HK-2 (cell line): Measurements from ENCODE around the gene PRSS56.
"Not testable (repeated sequence)": the region's sequence is repeated elsewhere in the genome, so short reads cannot be mapped to it uniquely, and the experiment has no call there.

Experiments used
- DNase-seq: peaks from one replicate; pipeline ENCODE4 v3.0.0-alpha.2; 2018; ENCODE audit not compliant: unreplicated experiment

Gene PRSS56

GRCh38 chr2:232525791-232526371 lies 5.7 kb downstream of the PRSS56 start, which contains the start of gene CHRND:
Gene CHRND, plus strand, starts transcription at chr2:232526160. Its CDS starts 56 bp downstream, at chr2:232526216.
- no peak for DNase-seq

GRCh38 chr2:232526372-232526941 lies 6.3 kb downstream of the PRSS56 start:
- no peak for DNase-seq

- no peak for DNase-seq
Measured at GRCh38 chr2:232527905-232528470, 7.8 kb downstream of the PRSS56 start.

GRCh38 chr2:232528746-232529460 lies 8.7 kb downstream of the PRSS56 start:
- no peak for DNase-seq

GRCh38 chr2:232529806-232530547 lies 9.8 kb downstream of the PRSS56 start:
- no peak for DNase-seq

GRCh38 chr2:232530626-232531260 lies 10.6 kb downstream of the PRSS56 start:
- DNase-seq = no peak

GRCh38 chr2:232532419-232532818 lies 12.2 kb downstream of the PRSS56 start:
- DNase-seq = no peak

- DNase-seq = not testable (repeated sequence)
Measured at GRCh38 chr2:232532821-232533220, 12.6 kb downstream of the PRSS56 start.

- DNase-seq = no peak
Measured at GRCh38 chr2:232533944-232534710, 13.9 kb downstream of the PRSS56 start.

GRCh38 chr2:232534940-232535651 lies 14.9 kb downstream of the PRSS56 start:
- no peak for DNase-seq

- no peak for DNase-seq
Measured at GRCh38 chr2:232535761-232536530, 15.8 kb downstream of the PRSS56 start.

GRCh38 chr2:232537079-232537478 lies 16.9 kb downstream of the PRSS56 start:
- no peak for DNase-seq

- DNase-seq = no peak
Measured at GRCh38 chr2:232537499-232537898, 17.3 kb downstream of the PRSS56 start.

GRCh38 chr2:232538671-232539070 lies 18.5 kb downstream of the PRSS56 start:
- no peak for DNase-seq

GRCh38 chr2:232539298-232540231 lies 19.4 kb downstream of the PRSS56 start, which contains the start of gene CHRNG:
Gene CHRNG, plus strand, starts transcription at chr2:232539692. Its CDS starts 56 bp downstream, at chr2:232539748.
- DNase-seq = no peak

GRCh38 chr2:232540441-232541041 lies 20.4 kb downstream of the PRSS56 start:
- no peak for DNase-seq

GRCh38 chr2:232541195-232541960 lies 21.2 kb downstream of the PRSS56 start:
- DNase-seq = no peak
